SK-N-SH treated with all-trans-retinoic acid at 6 μM for 48 hours (cell line): ENCODE measurements around the gene OSBPL1A.

Experiments
- ATAC-seq: fragments of 200-7000 bp; cut with Tn5 transposase; 3 replicates; pipeline ENCODE4 v1.9.1; 2020; ENCODE audit warnings: mild to moderate bottlenecking, moderate library complexity
- ARNTL ChIP-seq: fragments of 450-650 bp; formaldehyde crosslinking; IDR thresholded peaks from 2 replicates; pipeline ENCODE4 v1.5.0; 2020; ENCODE audit warnings: low read depth, mild to moderate bottlenecking, moderate library complexity, borderline replicate concordance
- BACH2 ChIP-seq: fragments of 250-450 bp; sonication (Bioruptor Pico); IDR thresholded peaks from 2 replicates; pipeline ENCODE4 v1.9.0; 2021; ENCODE audit warnings: mild to moderate bottlenecking, borderline replicate concordance
- CREB5 ChIP-seq: fragments of 250-450 bp; sonication (Bioruptor Pico); IDR thresholded peaks from 2 replicates; pipeline ENCODE4 v1.5.1; 2020; ENCODE audit warnings: low read depth, mild to moderate bottlenecking, moderate library complexity
- CSDC2 ChIP-seq: fragments of 250-450 bp; sonication (Bioruptor Pico); IDR thresholded peaks from 2 replicates; pipeline ENCODE4 v1.5.0; 2020; ENCODE audit warnings: mild to moderate bottlenecking, moderate library complexity
- ESRRG ChIP-seq: fragments of 250-450 bp; sonication (Bioruptor Pico); IDR thresholded peaks from 2 replicates; pipeline ENCODE4 v1.6.1; 2021; ENCODE audit warnings: mild to moderate bottlenecking
- ISL1 ChIP-seq: fragments of 250-450 bp; sonication (Bioruptor Pico); IDR thresholded peaks from 2 replicates; pipeline ENCODE4 v2.1.2; 2022; ENCODE audit warnings: mild to moderate bottlenecking, moderate library complexity
- OSR1 ChIP-seq: fragments of 250-450 bp; sonication (Bioruptor Pico); IDR thresholded peaks from 2 replicates; pipeline ENCODE4 v1.8.0; 2022; ENCODE audit warnings: moderate library complexity, mild to moderate bottlenecking, inconsistent platforms
- PATZ1 ChIP-seq: fragments of 250-450 bp; sonication (Bioruptor Pico); IDR thresholded peaks from 2 replicates; pipeline ENCODE4 v1.8.0; 2020; ENCODE audit warnings: mild to moderate bottlenecking, moderate library complexity, borderline replicate concordance
- POU6F1 ChIP-seq: fragments of 250-450 bp; sonication (Bioruptor Pico); IDR thresholded peaks from 2 replicates; pipeline ENCODE4 v1.8.0; 2021; ENCODE audit warnings: low read depth, mild to moderate bottlenecking, moderate library complexity, borderline replicate concordance
- PPARA ChIP-seq: fragments of 250-450 bp; sonication (Bioruptor Pico); IDR thresholded peaks from 2 replicates; pipeline ENCODE4 v1.5.0; 2020; ENCODE audit warnings: mild to moderate bottlenecking, borderline replicate concordance
- RARB ChIP-seq: fragments of 250-450 bp; sonication (Bioruptor Pico); IDR thresholded peaks from 2 replicates; pipeline ENCODE4 v1.8.0; 2021; ENCODE audit warnings: mild to moderate bottlenecking, moderate library complexity
- SNAI2 ChIP-seq: fragments of 250-450 bp; sonication (Bioruptor Pico); IDR thresholded peaks from 2 replicates; pipeline ENCODE4 v1.5.0; 2020; ENCODE audit warnings: mild to moderate bottlenecking, moderate library complexity
- TCF4 ChIP-seq: fragments of 250-450 bp; sonication (Bioruptor Pico); IDR thresholded peaks from 2 replicates; pipeline ENCODE4 v1.8.0; 2021; ENCODE audit warnings: mild to moderate bottlenecking, moderate library complexity, borderline replicate concordance
- TOX ChIP-seq: fragments of 250-450 bp; sonication (Bioruptor Pico); IDR thresholded peaks from 2 replicates; pipeline ENCODE4 v1.8.0; 2021; ENCODE audit warnings: mild to moderate bottlenecking, moderate library complexity, borderline replicate concordance
- ZC3H10 ChIP-seq: fragments of 250-450 bp; sonication (Bioruptor Pico); IDR thresholded peaks from 2 replicates; pipeline ENCODE4 v1.5.1; 2021; ENCODE audit warnings: mild to moderate bottlenecking, moderate library complexity
- ZFP3 ChIP-seq: fragments of 250-450 bp; sonication (Bioruptor Pico); IDR thresholded peaks from 2 replicates; pipeline ENCODE4 v1.5.0; 2020; ENCODE audit warnings: mild to moderate bottlenecking, moderate library complexity
- ZFP30 ChIP-seq: fragments of 450-650 bp; formaldehyde crosslinking; IDR thresholded peaks from 2 replicates; pipeline ENCODE4 v1.5.0; 2022; ENCODE audit warnings: mild to moderate bottlenecking, moderate library complexity
- ZNF565 ChIP-seq: fragments of 450-650 bp; formaldehyde crosslinking; conservative IDR thresholded peaks from 2 replicates; pipeline ENCODE4 v1.5.0; 2020; ENCODE audit warnings: low read depth, mild to moderate bottlenecking, moderate library complexity
- ZNF70 ChIP-seq: fragments of 450-650 bp; formaldehyde crosslinking; IDR thresholded peaks from 2 replicates; pipeline ENCODE4 v1.5.0; 2020; ENCODE audit warnings: mild to moderate bottlenecking, moderate library complexity
- ZNF8 ChIP-seq: fragments of 450-650 bp; formaldehyde crosslinking; IDR thresholded peaks from 2 replicates; pipeline ENCODE4 v1.5.0; 2020; ENCODE audit warnings: mild to moderate bottlenecking, moderate library complexity
- TF ChIP-seq, protein P1 (sequence below): fragments of 250-450 bp; sonication (Bioruptor Pico); IDR thresholded peaks from 2 replicates; pipeline ENCODE4 v1.5.0; 2020; ENCODE audit warnings: mild to moderate bottlenecking, moderate library complexity
- TF ChIP-seq, protein P2 (sequence below): fragments of 250-450 bp; sonication (Bioruptor Pico); IDR thresholded peaks from 2 replicates; pipeline ENCODE4 v1.5.1; 2021; ENCODE audit warnings: mild to moderate bottlenecking, moderate library complexity

OSBPL1A gene

GRCh38 chr18:24386681-24387080 lies 10.9 kb downstream of the OSBPL1A start:
- ATAC-seq, result no peak
- TF ChIP-seq RARB (CRISPR knock-in tag) (no peak), TOX (CRISPR knock-in tag) (no peak), TCF4 (CRISPR knock-in tag) (no peak), ZNF8 (CRISPR knock-in tag) (no peak), ZFP30 (CRISPR knock-in tag) (no peak), PPARA (CRISPR knock-in tag) (no peak)
- TF ChIP-seq, protein P1, sequence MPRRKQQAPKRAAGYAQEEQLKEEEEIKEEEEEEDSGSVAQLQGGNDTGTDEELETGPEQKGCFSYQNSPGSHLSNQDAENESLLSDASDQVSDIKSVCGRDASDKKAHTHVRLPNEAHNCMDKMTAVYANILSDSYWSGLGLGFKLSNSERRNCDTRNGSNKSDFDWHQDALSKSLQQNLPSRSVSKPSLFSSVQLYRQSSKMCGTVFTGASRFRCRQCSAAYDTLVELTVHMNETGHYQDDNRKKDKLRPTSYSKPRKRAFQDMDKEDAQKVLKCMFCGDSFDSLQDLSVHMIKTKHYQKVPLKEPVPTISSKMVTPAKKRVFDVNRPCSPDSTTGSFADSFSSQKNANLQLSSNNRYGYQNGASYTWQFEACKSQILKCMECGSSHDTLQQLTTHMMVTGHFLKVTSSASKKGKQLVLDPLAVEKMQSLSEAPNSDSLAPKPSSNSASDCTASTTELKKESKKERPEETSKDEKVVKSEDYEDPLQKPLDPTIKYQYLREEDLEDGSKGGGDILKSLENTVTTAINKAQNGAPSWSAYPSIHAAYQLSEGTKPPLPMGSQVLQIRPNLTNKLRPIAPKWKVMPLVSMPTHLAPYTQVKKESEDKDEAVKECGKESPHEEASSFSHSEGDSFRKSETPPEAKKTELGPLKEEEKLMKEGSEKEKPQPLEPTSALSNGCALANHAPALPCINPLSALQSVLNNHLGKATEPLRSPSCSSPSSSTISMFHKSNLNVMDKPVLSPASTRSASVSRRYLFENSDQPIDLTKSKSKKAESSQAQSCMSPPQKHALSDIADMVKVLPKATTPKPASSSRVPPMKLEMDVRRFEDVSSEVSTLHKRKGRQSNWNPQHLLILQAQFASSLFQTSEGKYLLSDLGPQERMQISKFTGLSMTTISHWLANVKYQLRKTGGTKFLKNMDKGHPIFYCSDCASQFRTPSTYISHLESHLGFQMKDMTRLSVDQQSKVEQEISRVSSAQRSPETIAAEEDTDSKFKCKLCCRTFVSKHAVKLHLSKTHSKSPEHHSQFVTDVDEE (CRISPR knock-in tag), result no peak

GRCh38 chr18:24381126-24381525 lies 16.5 kb downstream of the OSBPL1A start:
- ATAC-seq, result no peak
- TF ChIP-seq BACH2 (no peak), ZFP3 (no peak), OSR1 (CRISPR knock-in tag) (no peak), SNAI2 (no peak), ISL1 (CRISPR knock-in tag) (no peak), PPARA (CRISPR knock-in tag) (no peak), ARNTL (CRISPR knock-in tag) (no peak), CSDC2 (no peak), TCF4 (CRISPR knock-in tag) (no peak), ZFP30 (CRISPR knock-in tag) (no peak), PATZ1 (CRISPR knock-in tag) (no peak), ZNF70 (CRISPR knock-in tag) (no peak), ZNF565 (no peak), CREB5 (CRISPR knock-in tag) (no peak)
- TF ChIP-seq, protein P2, sequence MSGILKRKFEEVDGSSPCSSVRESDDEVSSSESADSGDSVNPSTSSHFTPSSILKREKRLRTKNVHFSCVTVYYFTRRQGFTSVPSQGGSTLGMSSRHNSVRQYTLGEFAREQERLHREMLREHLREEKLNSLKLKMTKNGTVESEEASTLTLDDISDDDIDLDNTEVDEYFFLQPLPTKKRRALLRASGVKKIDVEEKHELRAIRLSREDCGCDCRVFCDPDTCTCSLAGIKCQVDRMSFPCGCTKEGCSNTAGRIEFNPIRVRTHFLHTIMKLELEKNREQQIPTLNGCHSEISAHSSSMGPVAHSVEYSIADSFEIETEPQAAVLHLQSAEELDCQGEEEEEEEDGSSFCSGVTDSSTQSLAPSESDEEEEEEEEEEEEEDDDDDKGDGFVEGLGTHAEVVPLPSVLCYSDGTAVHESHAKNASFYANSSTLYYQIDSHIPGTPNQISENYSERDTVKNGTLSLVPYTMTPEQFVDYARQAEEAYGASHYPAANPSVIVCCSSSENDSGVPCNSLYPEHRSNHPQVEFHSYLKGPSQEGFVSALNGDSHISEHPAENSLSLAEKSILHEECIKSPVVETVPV, result no peak

GRCh38 chr18:24380163-24380747 lies 17.4 kb downstream of the OSBPL1A start:
- no peak for TF ChIP-seq POU6F1 (CRISPR knock-in tag)
- no peak for TF ChIP-seq ESRRG (CRISPR knock-in tag)
- no peak for TF ChIP-seq PPARA (CRISPR knock-in tag)
- TF ChIP-seq ISL1 (CRISPR knock-in tag), result no peak
- TF ChIP-seq ZC3H10 (CRISPR knock-in tag), result no peak
- TF ChIP-seq RARB (CRISPR knock-in tag), result no peak
- no peak for TF ChIP-seq ZFP3
- no peak for TF ChIP-seq CSDC2
- no peak for TF ChIP-seq ZFP30 (CRISPR knock-in tag)
- TF ChIP-seq ARNTL (CRISPR knock-in tag), result no peak
- TF ChIP-seq, protein P1 (CRISPR knock-in tag), result no peak
- TF ChIP-seq TCF4 (CRISPR knock-in tag), result no peak
- TF ChIP-seq OSR1 (CRISPR knock-in tag), result no peak
- no peak for TF ChIP-seq ZNF565
- no peak for TF ChIP-seq ZNF8 (CRISPR knock-in tag)
- no peak for TF ChIP-seq CREB5 (CRISPR knock-in tag)
- no peak for ATAC-seq
